NOMO-1 treated with DMSO at 0.1 percent for 48 hours (cell line): ENCODE results near the gene RPL5.

ENCODE experiments used
- DNase-seq: peaks from one replicate; lab custom pipeline; 2025; ENCODE audit not compliant: unreplicated experiment; lab: John Stamatoyannopoulos, UW

The RPL5 gene

DNA sequence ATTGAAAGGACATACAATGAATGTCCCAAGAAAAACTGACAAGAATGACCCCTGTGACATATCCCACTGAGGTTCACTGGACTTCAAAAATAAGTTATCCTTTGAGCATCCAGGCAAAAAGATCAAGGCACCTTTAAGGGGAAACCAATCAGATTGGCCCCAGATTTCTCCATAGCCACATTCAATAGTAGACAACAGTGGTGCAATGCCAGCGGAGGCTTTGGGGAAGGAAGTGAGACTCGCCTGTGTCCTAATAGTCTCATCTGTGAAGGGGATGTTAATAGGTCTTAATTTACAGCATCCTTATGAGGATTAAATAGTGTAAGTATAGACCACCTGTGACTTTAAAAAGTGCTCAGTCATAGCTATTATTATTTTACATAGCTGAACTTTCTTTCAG, 21.5 kb downstream of the RPL5 start:
- DNase-seq: peak; percentile 93

DNA sequence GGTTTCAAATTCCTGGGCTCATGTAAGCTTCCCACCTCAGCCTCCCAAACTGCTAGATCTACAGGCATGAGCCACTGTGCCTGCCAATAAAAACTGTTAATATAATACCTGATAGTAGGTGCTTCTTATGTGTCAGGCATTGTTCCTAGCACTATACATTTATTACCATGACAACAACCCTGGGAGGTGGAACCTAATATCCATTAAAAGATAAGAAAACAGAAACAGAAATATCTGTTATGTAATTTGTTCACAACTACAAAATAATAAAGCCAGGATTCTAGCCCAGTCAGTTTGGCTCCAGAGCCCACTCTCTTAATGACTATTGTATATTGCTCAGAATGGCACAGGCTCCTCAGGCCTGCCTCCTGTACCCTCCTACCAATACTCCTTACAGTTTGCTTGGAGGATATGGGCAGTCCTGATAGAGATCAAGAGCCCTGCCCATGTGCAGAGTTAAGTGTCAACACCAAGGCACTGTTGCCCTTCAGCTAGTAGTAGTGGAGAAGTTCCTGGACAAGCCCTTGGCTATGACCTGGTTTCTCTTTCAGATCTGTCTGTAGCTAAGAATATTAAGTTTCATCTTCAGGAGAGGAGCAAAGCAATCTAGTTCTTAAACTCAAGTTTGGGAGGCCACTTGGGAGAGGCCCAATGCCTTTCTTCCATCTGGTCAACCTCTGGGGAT, 22.4 kb downstream of the RPL5 start:
- DNase-seq: no peak

DNA sequence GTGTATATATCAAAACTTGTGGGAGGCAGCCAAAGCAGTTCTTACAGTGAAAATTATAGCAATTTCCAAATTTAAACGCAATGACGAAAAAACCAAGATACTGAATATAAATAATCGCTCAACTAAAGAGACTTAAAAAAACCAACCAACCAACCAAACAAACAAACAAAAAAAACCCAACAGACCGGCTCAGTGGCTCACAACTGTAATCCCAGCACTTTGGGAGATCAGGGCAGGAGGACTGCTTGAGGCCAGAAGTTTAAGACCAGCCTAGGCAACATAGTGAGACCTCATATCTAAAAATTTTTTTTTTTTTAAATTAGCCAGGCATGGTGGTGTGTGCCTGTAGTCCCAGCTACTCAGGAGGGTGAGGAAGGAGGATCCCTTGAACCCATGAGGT, 23.4 kb downstream of the RPL5 start:
- DNase-seq: no peak

DNA sequence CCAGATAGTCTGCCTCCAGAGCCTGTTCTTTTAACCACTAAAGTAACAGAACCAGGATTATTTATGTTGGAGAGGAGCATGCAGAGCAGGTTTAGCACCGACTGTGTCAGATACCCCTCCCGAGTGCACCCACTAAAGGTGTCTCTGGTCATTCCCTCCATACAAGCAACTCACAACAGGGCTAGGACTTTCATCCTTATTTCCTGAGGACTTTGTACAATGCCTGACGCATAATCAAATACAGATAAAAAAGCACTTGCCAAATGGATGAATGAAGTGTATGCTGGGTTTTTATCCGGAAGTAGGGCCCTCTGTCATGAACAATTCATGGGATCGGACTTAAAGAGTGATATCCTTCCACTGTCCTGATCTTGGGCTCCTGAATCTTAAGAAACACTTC, 26.0 kb downstream of the RPL5 start:
- DNase-seq: no peak

DNA sequence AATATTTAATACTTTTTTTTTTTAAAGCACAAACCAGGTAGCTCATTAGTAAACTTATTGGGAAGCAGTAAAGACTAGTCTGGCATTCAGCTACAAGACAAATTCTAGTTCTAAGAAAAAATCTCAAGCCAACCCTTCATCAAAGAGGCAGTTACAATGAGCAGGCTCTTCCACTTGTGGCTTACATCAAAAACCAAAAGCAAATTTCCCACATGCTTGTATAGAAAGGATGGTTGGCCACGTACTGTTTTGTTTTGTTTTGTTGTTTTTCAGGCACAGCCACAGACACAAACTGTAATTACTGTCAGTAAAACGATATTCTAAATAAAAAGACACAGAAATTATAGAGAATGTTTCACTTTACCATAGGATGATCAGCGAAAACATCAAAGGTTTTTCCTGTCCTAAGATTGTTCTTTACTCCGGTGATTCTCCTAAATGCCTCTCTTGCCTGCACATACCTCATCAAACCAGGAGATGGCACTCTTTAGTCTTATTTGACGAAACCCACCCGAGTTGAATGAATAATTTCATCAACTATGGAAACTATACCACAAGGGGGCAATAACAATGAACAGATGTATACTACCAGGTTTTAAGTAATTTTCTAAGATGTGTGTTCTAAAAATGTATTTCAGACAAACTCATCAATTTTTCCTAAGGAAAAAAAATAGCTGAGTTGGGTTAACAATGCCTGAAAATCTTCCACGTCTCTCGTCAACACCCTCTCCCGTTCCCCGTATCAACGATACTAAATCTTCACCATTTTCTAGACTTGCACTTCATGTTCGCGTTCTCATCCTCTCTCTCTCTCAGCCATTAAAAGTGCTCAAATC, 26.9 kb downstream of the RPL5 start:
- DNase-seq: peak; percentile 75

DNA sequence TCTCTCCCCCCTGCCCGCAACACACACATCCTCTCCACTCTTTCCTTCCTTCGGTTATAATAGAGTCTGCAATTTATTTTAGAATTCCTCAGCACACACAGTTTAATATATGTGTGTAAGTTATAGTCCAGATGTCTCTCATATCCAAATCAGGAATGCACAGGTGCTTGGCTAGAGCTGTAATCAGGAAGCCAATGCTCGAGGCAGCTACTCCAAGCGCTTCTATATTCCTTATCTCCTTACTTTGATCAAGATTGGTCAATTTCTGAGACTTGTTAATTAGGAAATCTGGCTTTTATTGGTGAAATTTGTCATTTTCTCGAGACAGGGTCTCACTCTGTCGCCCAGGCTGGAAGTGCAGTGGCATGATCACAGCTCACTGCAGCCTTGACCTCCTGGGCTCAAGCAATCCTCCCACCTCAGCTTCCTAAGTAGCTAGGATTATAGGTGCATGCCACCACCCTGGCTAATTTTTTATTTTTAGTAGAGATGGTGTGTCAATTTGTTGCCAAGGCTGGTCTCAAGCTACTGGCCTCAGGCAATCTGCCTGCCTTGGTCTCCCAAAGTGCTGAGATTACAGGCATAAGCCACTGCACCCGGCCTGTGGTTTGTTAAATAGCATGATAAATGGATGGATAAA, 27.7 kb downstream of the RPL5 start:
- DNase-seq: no peak

DNA sequence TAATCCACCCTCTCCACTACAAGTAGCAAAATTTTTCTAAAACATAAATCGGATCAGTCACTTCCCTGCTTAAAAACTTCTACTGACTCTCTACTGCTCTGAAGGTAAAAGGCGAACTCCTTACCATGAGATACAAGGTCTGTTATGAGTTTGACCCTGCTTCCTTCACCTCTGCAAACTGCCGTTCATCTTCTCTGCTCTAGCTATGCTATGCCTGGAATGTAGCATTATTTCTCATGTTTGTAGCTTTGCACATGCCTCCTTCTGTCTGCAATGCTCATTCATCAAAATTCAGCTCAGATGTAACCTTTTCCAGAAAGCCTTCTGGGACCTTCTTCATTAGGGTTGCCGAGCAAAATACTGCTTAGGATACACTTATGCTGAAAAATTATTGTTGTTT, 30.8 kb downstream of the RPL5 start:
- no peak for DNase-seq

DNA sequence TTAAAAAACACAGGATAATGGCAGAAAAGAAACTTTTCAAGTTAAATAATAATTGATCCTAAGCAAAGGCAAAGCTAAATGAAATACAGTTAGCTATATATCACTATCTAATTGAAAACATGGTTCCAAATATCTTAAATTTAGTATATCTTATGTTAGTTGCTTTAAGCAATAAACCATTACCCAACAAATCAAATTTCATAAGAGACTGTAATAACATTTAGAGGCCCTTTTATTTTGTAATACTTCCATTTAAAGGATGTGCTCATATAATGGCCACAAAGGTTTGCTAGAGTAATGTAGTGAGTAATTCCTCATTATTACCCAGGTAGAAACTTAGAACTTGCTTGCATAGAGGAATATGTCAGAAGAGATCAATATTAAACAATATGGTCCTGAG, 32.3 kb downstream of the RPL5 start:
- peak; percentile 22 for DNase-seq

DNA sequence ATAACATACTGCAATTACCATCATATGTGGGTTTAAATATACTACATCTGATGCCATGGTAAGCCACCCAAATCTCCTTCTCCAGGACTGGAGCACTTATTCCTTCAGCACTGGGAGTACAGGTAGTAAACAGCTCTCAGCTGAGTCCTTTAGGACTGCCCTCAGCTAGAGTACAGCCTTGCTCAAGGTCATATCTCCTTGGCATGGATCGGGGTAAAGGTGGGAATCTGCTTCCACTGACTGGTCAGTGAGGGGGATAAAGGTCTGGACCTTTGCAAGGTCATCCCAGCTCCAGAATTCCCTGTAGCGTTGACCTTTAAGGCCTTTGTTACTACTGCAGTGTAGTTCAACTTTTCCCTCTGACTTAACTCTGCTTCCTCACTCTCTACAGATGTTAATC, 38.8 kb downstream of the RPL5 start:
- DNase-seq: no peak

DNA sequence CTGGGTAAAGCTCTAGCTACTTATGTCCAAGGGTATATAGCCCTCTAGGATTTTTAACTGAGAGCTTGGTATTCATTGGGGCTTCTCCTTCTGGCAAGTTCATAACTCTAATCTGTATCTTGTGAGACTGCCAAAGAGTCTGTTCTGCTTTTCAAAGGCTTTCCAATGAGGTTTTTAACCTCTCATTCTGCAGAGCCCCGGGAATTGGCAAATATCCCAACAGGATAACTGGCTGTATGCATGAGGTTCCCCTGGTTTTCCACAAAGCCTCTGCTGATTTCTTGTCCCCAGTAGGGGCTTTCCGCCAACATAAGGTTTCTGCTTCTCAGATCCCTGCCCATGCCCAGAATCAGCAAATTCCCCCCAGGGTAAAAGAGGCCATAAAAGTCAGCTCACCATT, 40.9 kb downstream of the RPL5 start:
- no peak for DNase-seq

DNA sequence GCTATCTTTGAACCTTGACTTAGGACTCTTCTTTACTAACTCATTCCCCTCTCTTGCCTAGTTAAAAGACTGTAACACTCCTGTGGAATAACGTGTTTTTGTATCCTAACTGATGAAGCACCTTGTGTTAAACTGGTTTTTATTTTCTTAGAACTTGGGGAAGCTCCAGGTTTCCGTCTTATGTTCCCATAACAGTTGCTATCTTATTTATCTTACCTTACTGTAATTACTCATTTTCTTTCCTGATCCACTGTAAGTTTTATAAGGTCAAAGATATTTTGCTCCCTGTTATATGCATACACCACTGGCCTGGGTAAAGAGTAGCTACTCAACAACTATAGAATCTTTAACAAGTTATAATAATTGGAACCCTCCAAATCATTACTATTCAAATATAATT, 43.1 kb downstream of the RPL5 start:
- DNase-seq: no peak

DNA sequence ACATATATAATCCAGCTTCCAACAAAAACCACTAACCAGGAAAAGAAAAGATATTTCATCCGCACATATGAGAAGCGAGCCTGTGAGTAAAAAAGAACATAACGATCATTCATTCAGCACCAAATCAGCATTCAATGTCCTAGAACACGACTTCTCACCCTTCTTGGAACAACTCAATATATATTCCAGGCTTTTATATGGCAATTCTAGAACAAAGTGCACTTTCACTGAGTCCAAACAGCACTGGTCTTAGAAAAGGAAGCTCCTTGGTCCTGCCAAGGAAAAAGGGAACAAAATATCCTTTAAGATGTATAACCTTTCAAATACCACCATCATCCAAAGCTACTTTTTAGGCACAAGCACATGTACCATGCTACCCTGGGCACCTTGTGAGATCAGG, 44.5 kb downstream of the RPL5 start:
- no peak for DNase-seq

DNA sequence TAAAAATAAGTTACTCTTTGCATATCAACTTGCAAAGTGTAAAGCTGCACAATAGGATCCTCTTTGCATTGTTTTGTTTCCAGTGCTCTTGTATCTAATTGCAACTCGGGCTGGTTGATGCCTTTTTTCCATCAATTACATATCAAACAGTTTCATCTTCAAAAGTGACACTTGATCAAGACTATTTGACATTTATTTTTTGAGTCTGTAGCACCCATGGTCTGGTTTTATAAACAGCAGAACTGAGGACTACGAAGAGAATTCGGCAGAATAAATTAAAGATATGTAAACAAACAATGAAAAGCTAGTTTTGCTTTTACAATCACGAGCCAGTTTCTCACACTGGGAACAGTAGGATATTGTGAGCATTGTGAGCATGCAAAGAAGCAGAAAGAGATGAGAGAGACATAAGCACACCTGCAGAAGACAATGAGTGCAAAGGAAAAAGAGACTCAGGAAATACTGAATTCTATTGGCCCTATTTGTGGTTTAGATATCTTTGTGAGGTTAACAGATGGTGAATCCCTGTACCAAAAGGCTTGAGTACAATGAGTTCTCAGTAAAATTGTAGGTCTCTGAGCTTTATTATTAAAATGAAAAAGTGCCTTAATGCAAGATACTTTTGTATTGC, 45.4 kb downstream of the RPL5 start:
- no peak for DNase-seq

DNA sequence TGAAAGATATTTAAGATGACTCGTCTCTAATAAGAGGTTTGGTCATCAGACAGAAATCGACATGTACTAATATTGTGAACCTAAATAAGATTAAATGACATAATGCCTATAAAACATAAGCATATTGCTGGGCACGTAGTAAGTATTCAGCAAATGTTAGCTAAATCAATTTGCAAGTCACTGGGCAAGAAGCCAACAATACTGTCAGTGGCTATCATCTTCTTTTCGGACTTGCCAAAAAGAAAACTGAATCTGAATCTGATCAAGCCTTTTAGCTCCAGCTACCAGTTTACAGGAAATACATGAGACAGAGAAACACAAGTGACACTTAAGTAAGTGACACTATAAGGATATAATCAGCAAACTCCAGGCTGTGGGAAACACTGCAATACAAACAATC, 46.0 kb downstream of the RPL5 start:
- no peak for DNase-seq

DNA sequence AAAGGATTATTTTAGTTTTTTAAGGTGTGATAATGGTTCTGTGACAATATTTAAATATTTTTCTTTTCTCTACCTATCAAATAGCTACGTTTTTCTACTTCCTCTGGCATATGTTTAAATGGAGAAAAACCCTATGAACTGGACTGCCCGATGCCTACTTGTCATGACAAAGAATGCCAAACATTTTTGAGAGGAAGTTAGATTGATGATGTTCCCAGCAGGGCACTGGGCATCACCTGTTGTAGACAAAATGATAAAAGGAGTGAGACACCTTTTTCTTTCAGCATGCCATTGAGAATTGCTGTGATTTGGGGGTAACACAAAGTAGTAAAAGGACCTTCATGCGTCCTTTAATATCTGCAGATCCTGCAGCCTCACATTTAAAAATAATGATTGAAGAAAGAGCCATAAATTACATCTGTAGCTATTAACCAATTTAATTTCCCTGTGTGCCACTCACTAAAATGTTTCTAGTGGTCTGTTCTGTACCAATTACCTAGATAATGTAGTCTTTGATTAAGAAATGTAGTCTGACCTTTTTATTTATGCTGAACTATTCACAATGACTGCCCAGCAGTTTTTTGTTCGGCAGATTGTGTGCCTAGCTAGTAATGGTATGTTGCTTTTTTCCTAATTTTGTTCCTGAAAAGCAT, 47.6 kb downstream of the RPL5 start:
- no peak for DNase-seq

DNA sequence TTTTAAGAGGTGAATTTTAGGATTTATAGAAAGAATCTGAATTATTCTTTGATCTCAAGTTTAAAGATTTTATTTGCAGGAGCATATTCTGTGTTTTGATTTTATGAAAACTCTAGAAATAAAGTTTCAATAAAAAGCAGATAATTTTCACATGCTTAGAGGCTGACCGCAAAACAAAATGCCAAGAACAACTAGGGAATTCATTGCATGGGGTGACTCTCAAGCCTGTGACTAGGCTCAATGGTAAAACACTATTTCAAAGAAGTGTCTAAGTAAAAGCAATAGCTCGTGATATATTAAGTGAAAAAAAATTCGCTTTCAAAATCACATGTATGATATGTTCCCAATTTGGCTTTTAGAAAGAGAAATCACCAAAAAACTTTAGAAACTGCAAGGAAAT, 49.6 kb downstream of the RPL5 start:
- DNase-seq: no peak

DNA sequence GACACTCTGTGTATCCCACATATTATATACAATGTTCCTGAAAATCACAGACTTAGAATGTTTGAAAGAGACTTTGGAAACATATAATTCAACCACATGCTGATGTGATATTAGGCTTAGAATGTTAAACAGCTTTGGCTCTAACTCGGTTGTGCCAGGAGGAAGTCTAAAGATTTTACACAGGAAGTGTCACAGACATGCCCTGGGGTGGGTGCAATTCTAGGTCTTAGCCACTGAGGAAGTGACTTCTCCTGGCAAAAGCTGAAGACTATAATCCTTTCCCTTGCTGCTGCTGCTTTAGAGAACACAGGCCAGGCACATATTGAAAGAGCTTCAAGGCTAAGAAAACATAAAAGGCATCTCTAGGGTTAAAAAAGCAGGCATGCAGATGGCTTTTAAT, 51.0 kb downstream of the RPL5 start:
- peak; percentile 64 for DNase-seq

DNA sequence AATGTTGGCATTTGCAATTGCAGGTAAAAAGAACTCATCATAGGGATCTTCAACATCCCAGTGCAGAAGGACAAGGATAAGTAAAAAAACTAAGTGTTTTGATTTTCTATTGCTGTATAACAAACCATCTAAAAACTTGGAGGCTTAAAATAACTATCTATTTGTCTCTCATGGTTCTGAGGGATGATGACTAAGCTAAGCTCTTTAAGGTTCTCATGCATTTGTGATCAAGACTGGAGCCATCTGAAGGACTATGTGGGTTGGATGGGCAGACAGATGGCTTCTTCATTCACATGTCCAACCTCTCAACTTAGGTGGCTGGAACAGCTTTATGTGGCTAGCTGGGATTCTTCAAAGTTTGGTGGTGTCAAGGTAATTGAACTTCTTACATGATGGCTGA, 51.5 kb downstream of the RPL5 start:
- no peak for DNase-seq

DNA sequence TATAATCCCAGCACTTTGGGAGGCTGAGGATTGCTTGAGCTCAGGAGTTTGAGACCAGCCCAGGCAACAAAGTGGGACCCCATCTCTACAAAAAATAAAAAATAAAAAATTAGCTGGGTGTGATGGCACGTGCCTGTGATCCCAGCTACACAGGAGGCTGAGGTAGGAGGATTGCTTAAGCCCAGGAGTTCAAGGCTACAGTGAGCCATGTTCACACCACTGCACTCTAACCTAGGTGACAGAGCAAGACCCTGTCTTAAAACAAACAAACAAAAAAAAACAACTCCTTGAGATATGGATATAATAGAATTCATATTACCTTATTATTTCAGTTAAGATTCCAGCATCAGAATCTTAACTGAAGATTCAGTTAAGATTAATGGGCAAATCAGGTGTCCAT, 52.4 kb downstream of the RPL5 start:
- no peak for DNase-seq

DNA sequence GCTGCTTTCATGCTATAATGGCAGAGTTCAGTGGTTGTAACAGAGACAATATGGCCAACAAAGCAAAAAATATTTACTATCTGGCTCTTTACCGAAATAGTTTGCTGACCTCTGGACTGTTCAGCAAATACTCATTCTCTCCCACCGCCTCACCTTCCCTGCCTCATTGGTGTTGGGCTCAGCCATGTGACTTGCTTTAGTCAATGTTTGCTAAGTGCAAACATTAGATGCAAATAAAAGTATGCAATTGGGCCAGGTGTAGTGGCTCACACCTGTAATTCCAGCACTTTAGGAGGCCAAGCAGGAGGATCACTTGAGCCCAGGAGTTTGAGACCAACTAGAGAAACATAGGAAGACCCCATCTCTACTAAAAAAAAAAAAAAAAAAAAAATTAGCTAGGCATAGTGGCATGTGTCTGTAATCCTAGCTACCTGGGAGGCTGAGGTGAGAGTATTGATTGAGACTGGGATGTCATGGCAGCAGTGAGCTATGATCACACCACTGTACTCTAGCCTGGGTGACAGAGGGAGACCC, 55.1 kb downstream of the RPL5 start:
- no peak for DNase-seq

DNA sequence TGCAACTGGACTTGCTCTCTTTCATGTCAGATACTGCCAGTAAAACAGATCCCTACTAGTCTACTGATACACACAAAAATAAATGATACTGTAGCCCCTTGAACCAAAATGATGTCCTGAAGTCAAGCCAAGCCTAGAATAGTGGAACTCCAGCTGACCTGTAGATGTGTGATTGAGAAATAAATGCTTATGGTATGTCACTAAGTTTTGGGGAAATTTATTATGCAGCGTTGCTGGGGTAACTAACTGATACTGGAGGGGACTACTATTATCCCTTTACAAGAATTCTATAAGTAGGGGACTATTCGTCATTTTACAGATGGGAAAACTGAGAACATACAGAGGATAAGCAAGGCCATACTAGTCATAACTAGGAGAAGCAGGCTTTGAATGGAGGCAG, 55.6 kb downstream of the RPL5 start:
- no peak for DNase-seq
